SU-DHL-6 (cell line): Measurements from ENCODE around the gene IKZF5.

ENCODE experiments used
- H2AFZ ChIP-seq: fragments of 200-600 bp; sonication (generic); 2 replicates; pipeline ENCODE4 v1.6.1; 2014; ENCODE audit warnings: low read depth, mild to moderate bottlenecking, moderate library complexity, mixed read lengths, antibody characterized with exemption, low read length; ENCODE audit not compliant: severe bottlenecking
- H3F3A ChIP-seq: fragments of 200-600 bp; shearing (Covaris generic); 2 replicates; pipeline ENCODE4 v1.6.0; 2016; ENCODE audit warnings: antibody characterized with exemption, mild to moderate bottlenecking; ENCODE audit not compliant: insufficient read depth
- H3K27ac ChIP-seq: fragments of 200-600 bp; sonication (generic); 2 replicates; pipeline ENCODE4 v1.5.1; 2016; ENCODE audit warnings: low read depth, mild to moderate bottlenecking, low read length, moderate library complexity, mixed read lengths
- H3K27me3 ChIP-seq: fragments of 200-600 bp; sonication (generic), shearing (Covaris generic); 2 replicates; pipeline ENCODE4 v1.6.0; 2014; ENCODE audit warnings: mild to moderate bottlenecking, low read length
- H3K36me3 ChIP-seq: fragments of 200-600 bp; sonication (generic); 2 replicates; pipeline ENCODE4 v1.6.1; 2014; ENCODE audit warnings: mild to moderate bottlenecking, low read length, mixed read lengths
- H3K4me2 ChIP-seq: fragments of 300-600, 200-600 bp; shearing (Covaris generic), sonication (generic); 2 replicates; pipeline ENCODE4 v1.6.0; 2014; ENCODE audit warnings: low read length, low read depth, mild to moderate bottlenecking; ENCODE audit not compliant: poor library complexity, severe bottlenecking
- H3K4me3 ChIP-seq: fragments of 200-600 bp; sonication (generic); 2 replicates; pipeline ENCODE4 v1.5.1; 2014; ENCODE audit warnings: antibody characterized with exemption, low read length, mild to moderate bottlenecking, mixed read lengths; ENCODE audit not compliant: insufficient read depth, poor library complexity, severe bottlenecking
- H3K79me2 ChIP-seq: fragments of 200-600 bp; sonication (generic); 2 replicates; pipeline ENCODE4 v1.6.1; 2014; ENCODE audit warnings: mild to moderate bottlenecking, low read length, moderate library complexity; ENCODE audit not compliant: insufficient read depth
- H3K9ac ChIP-seq: fragments of 200-600 bp; sonication (generic); 2 replicates; pipeline ENCODE4 v1.7.0; 2014; ENCODE audit warnings: mild to moderate bottlenecking, low read length
- H3K9me2 ChIP-seq: fragments of 200-600 bp; sonication (generic); replicated peaks from 2 replicates; pipeline ENCODE4 v1.6.1; 2014; ENCODE audit warnings: low read length; ENCODE audit not compliant: insufficient read depth
- H3K9me3 ChIP-seq: fragments of 200-600 bp; sonication (generic); 2 replicates; pipeline ENCODE4 v1.6.1; 2014; ENCODE audit warnings: low read length, mixed read lengths; ENCODE audit not compliant: insufficient read depth
- H4K20me1 ChIP-seq: fragments of 200-600 bp; sonication (generic); 2 replicates; pipeline ENCODE4 v1.6.1; 2014; ENCODE audit warnings: low read depth, mild to moderate bottlenecking, antibody characterized with exemption, low read length, moderate library complexity, mixed read lengths
- EZH2phosphoT487 ChIP-seq: fragments of 200-600 bp; sonication (generic), shearing (Covaris generic); conservative IDR thresholded peaks from 2 replicates; pipeline ENCODE4 v1.6.1; 2018; ENCODE audit warnings: mild to moderate bottlenecking, antibody characterized with exemption, low read length, moderate library complexity, mixed read lengths
- TF ChIP-seq, protein P1 (sequence below): fragments of 200-600 bp; sonication (generic); IDR thresholded peaks from one replicate; pipeline ENCODE4 v1.5.1; 2017; ENCODE audit warnings: antibody characterized with exemption, mild to moderate bottlenecking, low read length, moderate library complexity; ENCODE audit not compliant: insufficient read depth, poor library complexity, severe bottlenecking

IKZF5 gene

DNA sequence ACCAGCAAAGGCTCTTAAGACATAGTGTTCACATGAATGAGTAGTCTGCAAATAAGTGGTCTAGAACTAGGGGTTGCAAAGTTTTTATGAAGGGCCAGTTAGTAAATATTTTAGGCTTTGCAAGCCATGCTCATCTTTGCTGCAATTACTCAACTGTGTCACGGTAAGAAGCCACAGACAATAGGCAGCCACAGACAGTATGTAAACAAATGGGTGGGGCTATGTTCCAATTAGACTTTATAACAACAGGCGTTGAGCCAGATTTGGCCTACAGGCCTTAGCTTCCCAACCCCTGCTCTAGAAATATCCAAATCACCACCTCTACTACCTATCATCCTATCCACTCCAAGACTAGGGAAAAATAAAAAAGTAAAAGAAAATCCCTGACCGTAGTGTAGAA lies 9.2 kb downstream of the IKZF5 start:
- H3K36me3 ChIP-seq, result peaks cover 11% of the 10 kb centered on the region
- 0 out of 2 replicates have a peak, but pooled peaks cover 4% of the 10 kb centered on the region for H4K20me1 ChIP-seq
- no peak overlapping the region for H3K9ac ChIP-seq
- H3K4me2 ChIP-seq, result no peak overlapping the region
- H3K9me3 ChIP-seq, result no peaks in the 10 kb centered on the region
- peaks cover 57% of the 10 kb centered on the region for H3K79me2 ChIP-seq
- 0 out of 2 replicates have a peak, but pooled peaks cover 5% of the 10 kb centered on the region for H3F3A ChIP-seq
- no peak overlapping the region for H2AFZ ChIP-seq
- no peaks in the 10 kb centered on the region for H3K27me3 ChIP-seq
- H3K4me3 ChIP-seq, result no peak overlapping the region
- H3K27ac ChIP-seq, result no peak overlapping the region
- TF ChIP-seq EZH2phosphoT487, result no peak
- TF ChIP-seq, protein P1, sequence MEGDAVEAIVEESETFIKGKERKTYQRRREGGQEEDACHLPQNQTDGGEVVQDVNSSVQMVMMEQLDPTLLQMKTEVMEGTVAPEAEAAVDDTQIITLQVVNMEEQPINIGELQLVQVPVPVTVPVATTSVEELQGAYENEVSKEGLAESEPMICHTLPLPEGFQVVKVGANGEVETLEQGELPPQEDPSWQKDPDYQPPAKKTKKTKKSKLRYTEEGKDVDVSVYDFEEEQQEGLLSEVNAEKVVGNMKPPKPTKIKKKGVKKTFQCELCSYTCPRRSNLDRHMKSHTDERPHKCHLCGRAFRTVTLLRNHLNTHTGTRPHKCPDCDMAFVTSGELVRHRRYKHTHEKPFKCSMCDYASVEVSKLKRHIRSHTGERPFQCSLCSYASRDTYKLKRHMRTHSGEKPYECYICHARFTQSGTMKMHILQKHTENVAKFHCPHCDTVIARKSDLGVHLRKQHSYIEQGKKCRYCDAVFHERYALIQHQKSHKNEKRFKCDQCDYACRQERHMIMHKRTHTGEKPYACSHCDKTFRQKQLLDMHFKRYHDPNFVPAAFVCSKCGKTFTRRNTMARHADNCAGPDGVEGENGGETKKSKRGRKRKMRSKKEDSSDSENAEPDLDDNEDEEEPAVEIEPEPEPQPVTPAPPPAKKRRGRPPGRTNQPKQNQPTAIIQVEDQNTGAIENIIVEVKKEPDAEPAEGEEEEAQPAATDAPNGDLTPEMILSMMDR, result no peak
- no peaks in the 10 kb centered on the region for H3K9me2 ChIP-seq

DNA sequence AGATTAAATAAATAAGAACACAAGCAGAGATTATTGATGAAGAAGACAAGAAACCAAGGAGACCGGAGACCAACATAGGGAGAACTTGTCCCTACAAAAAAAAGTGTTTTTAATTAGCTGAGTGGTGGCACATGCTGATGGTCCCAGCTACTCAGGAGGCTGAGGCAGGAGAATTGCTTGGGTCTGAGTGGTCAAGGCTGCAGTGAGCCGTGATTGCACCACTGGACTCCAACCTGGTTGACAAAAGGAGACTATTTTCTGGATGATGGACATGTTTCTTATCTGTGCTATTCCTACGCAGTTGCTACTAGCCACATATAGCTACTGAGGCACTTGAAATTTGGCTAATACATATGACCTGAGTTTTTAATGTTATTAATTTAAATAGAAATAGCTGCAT lies 9.7 kb downstream of the IKZF5 start:
- Histone ChIP-seq H3K27me3 (no peaks in the 10 kb centered on the region), H3K9me2 (no peaks in the 10 kb centered on the region), H3K9me3 (no peaks in the 10 kb centered on the region), H3K4me2 (no peak overlapping the region), H4K20me1 (0 out of 2 replicates have a peak, but pooled peaks cover 4% of the 10 kb centered on the region), H3F3A (0 out of 2 replicates have a peak, but pooled peaks cover 5% of the 10 kb centered on the region), H3K4me3 (no peak overlapping the region), H2AFZ (no peak overlapping the region), H3K9ac (no peak overlapping the region), H3K36me3 (peaks cover 9% of the 10 kb centered on the region), H3K79me2 (peaks cover 53% of the 10 kb centered on the region), H3K27ac (no peak overlapping the region)
- TF ChIP-seq, protein P1, result no peak
- TF ChIP-seq EZH2phosphoT487, result no peak

DNA sequence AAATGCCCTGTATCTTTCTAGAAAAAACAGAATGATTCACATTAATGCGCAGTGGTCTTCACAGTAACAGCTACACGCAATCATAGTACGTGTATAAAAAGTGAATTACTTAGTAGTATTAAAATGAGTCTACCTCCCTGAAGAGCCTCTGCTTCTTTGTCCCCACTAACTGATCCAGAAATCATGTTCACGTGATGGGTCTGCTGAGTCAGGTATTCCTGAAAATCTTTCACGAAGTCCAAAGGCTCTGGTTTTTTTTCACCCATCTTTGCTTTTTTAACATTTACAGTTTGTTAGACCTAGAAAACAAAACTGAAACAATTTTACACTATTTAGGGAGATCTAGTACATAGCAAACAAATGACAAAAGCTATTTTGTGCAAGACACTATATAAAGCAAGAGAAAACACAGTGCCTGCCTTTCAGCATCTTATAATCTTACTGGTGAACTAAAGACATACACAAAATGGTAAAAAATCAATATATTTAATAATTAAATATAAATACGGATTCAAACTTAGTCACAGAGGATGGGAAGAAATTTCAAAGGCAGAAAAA lies 10.2 kb downstream of the IKZF5 start:
- no peaks in the 10 kb centered on the region for H3K9me3 ChIP-seq
- H3K27ac ChIP-seq, result no peak overlapping the region
- no peak for TF ChIP-seq EZH2phosphoT487
- no peak overlapping the region for H3K4me3 ChIP-seq
- no peak overlapping the region for H3K4me2 ChIP-seq
- H3K36me3 ChIP-seq, result peaks cover 9% of the 10 kb centered on the region
- H3F3A ChIP-seq, result 0 out of 2 replicates have a peak, but pooled peaks cover 5% of the 10 kb centered on the region
- 0 out of 2 replicates have a peak, but pooled peaks cover 4% of the 10 kb centered on the region for H4K20me1 ChIP-seq
- H3K9me2 ChIP-seq, result no peaks in the 10 kb centered on the region
- H2AFZ ChIP-seq, result no peak overlapping the region
- peaks cover 48% of the 10 kb centered on the region for H3K79me2 ChIP-seq
- no peaks in the 10 kb centered on the region for H3K27me3 ChIP-seq
- no peak overlapping the region for H3K9ac ChIP-seq

DNA sequence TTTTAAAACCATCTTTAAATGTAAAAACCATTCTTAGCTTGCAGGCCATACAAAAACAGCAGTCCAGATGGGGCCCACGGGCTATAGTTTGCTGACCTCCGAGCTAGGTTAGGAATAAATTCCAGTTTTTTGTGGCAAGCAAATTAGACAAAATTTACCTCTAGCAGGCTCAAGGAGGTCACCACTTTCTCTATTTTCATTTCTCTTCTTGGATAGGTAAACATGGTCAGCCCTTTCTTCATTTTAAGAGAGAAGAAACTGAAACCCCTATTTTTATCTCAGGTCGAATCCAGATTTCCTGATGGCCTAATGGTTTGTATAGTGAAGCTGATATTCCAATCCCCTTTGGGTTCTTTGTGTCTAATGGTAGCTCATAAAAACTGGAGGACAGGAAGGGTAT lies 10.7 kb downstream of the IKZF5 start:
- Histone ChIP-seq H3K79me2 (peaks cover 43% of the 10 kb centered on the region), H3K9me2 (no peaks in the 10 kb centered on the region), H2AFZ (no peak overlapping the region), H3K9ac (no peak overlapping the region), H3K4me2 (no peak overlapping the region), H3K4me3 (no peak overlapping the region), H3F3A (peaks cover 8% of the 10 kb centered on the region; the same call in 1 of the 2 replicates), H3K9me3 (no peaks in the 10 kb centered on the region), H3K27me3 (no peaks in the 10 kb centered on the region), H3K36me3 (peaks cover 14% of the 10 kb centered on the region), H4K20me1 (0 out of 2 replicates have a peak, but pooled peaks cover 4% of the 10 kb centered on the region), H3K27ac (no peak overlapping the region)
- TF ChIP-seq EZH2phosphoT487, result no peak
- TF ChIP-seq, protein P1, result no peak
